SW480 (cell line): Measurements from ENCODE around the gene DNM1L.

Experiments
- DNase-seq: peaks from one replicate; pipeline ENCODE4 v3.0.0-alpha.2; 2016; ENCODE audit warnings: low spot score

The DNM1L gene

GRCh38 chr12:32679091-32679919 is at the start of gene DNM1L:
Gene DNM1L (plus strand): TSS chr12:32679301. CDS start chr12:32679364, 63 bp downstream.
- peak; percentile 98 for DNase-seq

GRCh38 chr12:32641287-32641901 is 37.7 kb upstream of the DNM1L start:
- no peak for DNase-seq

DNA sequence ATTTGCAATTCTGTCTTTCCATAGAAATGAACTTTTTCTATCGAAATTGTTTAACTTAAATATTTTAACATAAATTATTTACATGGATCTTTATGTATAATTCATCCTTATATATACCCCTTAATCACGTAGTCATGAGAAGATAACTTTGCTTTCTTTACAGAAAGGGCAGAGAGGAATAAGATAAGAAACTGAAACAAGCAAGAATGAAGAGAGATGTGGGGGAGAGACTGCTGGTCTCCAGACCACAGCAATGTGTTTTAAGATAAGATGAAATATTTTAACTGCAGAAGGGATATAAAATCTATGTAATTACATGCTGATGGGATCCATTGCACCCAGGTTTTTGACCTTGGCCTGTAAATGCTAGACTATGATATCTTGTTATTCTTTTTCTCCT is 34.7 kb upstream of the DNM1L start:
- no peak for DNase-seq

- no peak for DNase-seq
Measured at GRCh38 chr12:32647275-32647674, 31.8 kb upstream of the DNM1L start.

GRCh38 chr12:32650508-32650907 is 28.6 kb upstream of the DNM1L start:
- DNase-seq: no peak

DNA sequence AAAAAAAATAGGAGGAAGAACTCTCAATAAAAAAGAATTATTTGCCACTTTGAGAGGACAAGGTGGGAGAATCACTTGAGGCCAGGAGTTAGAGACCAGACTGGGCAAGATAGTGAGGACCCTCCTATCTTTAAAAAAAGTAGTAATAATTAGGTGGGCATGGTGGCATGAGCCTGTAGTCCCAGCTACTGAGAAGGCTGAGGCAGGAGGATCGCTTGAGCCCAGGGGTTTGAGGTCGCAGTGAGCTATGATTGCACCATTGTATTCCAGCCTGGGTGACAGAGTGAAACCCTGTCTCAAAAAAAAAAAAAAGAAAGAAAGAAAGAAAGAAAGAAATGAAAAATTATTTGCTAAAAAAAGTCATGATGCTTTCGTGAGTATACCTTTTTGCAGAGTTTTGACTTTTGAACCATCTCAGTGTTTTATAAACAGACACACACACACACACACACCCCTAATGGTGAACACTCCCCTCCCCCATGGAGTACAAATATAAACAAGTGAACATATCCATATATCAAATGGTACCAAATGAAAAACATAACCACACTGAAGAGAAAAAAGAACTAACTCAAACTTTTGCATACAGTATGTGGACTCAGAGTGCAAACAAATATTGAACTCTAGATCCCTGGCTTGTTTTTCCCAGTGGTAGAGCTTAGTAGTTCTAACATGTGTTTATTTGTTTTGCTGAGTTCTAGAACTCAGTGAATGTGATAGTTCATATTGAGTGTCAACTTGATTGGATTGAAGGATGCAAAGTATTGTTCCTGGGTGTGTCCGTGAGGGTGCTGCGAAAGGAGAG is 27.7 kb upstream of the DNM1L start:
- no peak for DNase-seq

- DNase-seq: no peak
Measured at GRCh38 chr12:32651956-32652210, 27.2 kb upstream of the DNM1L start.

DNA sequence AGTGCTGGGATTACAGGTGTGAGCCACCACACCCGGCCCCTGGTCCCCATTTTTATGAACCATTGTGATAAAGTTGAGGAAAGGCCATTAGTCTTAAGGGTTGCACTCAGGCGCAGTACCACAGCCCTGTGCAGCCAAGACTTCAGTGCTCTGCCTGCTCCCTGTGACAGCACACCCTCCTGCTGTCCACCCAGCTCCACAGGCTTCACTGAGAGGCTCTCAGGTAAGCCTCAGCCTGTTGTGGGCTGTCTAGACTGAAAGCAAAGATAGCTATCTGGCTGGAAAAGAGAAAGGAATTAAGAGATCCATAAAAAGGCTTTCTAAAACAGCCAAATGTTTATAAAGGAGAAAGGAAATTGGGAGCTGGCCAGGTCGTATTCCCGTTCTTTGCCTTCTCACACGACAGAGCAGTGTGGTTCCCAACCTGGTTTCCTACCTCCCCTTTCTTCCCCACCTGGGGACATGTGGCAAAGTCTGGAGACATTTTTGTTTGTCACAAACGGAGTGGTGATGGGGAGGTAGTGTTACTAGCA is 19.1 kb upstream of the DNM1L start:
- DNase-seq: no peak

- no peak for DNase-seq
Measured at GRCh38 chr12:32661706-32662105, 17.4 kb upstream of the DNM1L start.

DNA sequence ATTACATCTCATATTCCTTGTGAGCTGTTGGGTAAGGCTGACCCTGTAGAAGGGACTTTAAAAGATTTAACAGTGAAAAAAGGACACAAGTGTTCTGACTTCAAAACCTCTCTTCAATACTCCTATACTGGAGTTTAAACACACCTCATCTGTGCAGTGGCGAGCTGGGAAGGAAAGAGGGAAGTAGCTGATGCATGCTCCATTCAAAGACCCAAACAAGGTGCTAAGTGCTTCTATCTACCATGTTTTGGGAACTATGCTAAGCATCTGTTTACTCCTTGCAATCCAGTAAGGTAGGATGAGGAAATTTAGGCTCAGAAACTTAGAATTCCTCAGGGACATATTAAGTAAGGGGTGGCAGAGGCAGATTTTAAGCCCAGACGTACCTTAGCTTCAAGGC is 16.4 kb upstream of the DNM1L start:
- DNase-seq: no peak

GRCh38 chr12:32666018-32666417 is 13.1 kb upstream of the DNM1L start:
- no peak for DNase-seq

GRCh38 chr12:32669584-32669983 is 9.5 kb upstream of the DNM1L start:
- no peak for DNase-seq

DNA sequence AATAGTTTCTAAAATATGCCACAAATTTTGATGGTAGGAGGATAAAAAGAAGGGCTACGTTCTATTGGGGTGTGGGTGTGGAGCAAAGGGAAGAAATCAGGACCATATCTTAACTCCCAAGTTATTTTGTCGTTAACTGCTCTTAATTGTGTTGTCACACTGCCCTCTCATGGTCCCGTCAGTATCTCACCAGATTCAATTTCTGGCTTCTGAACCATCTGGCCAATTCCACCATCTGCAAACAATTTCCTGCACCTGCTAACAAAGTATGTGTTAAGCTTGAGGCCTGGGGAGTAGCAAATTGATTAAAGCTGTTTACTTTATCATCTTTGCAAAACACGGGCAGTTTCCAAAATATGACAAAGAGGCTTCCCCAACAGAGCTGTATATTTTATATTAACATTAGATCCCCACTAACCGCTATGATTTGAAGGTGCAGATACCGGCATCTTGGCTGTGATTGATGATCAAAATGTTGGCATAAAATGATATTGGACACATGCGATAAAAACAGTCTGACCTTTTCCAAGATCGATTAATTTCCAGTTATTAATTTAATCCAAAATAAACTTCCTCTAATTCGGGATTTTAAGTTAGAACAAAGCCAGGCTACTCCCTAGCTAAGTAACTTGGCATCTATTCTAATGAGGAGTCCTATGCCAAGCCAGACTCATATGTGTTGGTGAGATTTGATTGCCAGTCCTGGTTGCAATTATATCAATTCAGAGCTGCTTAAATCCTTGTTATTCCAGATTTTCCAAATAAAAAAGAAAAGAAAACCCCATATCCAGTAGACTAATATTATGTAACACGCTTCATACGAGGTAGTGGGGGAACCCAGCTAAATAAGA is 6.9 kb upstream of the DNM1L start:
- peak; percentile 70 for DNase-seq

DNA sequence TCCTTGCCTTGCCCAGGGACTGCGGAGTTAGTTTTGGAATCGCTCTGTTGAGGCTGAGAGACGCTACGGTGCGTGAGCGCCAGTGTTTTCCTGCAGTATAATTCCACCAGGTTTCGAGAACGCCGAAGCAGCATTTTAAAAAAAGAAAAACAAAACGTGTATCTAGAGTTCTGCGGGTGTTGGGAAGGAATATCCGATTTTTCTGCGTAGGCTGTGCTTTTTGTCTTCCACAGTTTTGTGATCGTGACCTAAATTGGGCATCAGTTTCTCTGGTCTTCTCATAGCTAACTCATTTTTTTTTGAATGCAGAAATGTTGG is 778 bp downstream of the DNM1L start:
- DNase-seq: no peak

DNA sequence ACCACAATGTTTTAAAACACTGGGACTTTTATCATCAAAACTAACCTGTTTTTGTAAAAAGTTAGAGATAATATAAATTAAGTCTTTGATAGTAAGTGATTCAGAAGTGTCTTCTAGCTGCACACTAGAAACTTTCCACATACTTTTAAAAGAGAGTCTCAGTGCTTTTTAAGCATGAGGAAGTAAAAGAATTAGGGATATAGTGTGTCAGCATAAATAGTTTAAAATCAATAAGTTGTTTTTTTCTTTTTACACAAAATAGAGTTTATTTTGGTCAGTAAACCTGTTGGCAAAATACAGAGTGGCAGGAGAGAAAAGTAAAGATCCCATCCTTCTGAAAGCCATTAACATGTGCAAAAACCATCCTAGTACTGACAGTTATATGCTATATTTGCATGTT is 1.7 kb downstream of the DNM1L start:
- DNase-seq: no peak

- DNase-seq: no peak
Measured at GRCh38 chr12:32681272-32681671, 2.2 kb downstream of the DNM1L start.

DNA sequence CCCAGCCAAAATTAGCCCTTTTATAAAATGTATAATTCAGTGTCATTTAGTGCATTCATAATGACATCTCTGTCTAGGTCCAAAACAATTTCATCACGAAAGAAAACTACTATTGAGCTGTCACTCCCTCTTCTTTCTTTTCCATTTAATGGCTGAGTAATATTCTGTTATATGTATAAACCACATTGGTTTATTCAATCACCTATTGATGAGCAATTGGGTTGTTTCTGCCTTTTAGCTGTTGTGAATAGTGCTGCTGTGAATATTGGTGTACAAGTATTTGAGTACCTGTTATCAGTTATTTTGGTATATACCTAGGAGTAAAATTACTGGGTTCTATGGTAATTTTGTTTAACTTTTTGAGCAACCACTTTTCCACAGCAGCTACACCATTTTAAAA is 7.2 kb downstream of the DNM1L start:
- no peak for DNase-seq

DNA sequence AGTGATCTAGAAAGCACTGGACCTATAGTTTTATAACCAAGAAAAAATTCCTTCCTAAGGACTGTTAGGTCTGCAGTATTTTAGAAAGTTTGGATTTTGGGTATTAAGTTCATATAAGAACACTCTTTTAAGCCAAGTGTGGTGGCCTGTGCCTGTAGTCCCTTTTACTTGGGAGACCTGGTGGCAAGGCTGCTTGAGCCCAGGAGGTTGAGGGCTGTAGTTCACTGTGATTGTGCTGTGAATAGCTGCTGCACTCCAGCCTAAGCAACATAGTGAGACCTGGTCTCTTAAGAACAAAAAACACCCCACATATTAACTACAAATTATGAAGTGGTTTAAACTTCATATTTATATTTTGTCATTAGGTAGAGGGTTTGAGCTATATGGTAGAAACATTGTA is 9.7 kb downstream of the DNM1L start:
- no peak for DNase-seq

GRCh38 chr12:32690927-32691326 is 11.8 kb downstream of the DNM1L start:
- no peak for DNase-seq

GRCh38 chr12:32692358-32692757 is 13.3 kb downstream of the DNM1L start:
- no peak for DNase-seq

DNA sequence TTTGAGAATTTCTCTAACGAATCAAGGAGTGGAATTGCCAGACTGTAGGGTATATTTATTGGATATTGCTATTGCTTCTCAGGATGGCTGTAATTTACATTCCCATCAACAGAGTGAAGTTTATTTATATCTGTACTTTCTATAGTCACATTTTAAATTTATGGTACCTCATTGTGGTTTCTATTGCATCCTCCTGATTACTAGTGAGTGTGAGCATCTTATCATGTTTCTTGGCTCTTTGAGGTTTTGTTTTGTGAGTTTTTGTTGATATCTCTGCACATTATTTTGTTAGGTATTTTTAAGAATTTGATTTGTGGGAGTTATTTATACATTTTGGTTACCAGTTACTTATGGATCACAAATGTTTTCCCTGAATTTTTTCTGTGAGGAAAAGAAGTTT is 13.9 kb downstream of the DNM1L start:
- DNase-seq: no peak

DNA sequence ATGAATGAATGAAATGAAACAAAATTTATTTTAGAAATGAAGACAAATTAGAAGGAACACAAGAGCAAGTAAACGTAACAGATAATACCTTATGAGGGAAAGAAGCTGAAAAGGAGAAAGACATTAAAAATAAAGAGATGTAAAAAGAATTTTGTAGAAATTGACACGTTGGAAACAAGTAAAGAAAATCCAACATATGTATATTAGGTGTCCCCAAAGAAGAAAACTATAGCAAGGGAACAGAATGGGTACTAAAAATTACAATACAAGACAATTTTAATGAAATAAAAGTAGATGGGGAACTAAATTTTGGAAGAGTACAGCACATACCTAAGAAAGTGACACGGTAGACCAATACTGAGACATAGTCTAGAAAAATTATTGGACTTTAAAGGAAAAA is 16.7 kb downstream of the DNM1L start:
- DNase-seq: no peak
